ENCODE results near the gene COQ2.

DNA sequence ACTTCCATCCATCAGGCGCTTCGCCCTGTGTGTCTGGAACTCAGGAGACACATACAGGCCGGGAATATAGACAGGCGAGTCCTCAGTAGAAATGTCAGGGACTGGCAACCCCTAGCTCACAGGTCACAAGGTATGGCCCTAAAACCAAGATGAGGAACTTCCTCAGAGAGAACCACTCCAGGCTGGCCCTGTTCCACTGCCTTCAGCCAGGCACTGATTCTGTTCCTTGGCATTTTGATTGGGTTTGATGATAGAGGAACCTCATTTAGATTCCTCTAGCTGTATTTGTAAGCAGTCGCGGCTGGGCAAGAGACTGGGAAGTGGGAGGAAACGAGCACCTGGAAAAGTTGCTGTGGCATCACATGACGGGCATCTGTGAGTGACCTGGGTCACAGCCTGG is 41.9 kb upstream of the COQ2 start:
- TF ChIP-seq, protein P1, sequence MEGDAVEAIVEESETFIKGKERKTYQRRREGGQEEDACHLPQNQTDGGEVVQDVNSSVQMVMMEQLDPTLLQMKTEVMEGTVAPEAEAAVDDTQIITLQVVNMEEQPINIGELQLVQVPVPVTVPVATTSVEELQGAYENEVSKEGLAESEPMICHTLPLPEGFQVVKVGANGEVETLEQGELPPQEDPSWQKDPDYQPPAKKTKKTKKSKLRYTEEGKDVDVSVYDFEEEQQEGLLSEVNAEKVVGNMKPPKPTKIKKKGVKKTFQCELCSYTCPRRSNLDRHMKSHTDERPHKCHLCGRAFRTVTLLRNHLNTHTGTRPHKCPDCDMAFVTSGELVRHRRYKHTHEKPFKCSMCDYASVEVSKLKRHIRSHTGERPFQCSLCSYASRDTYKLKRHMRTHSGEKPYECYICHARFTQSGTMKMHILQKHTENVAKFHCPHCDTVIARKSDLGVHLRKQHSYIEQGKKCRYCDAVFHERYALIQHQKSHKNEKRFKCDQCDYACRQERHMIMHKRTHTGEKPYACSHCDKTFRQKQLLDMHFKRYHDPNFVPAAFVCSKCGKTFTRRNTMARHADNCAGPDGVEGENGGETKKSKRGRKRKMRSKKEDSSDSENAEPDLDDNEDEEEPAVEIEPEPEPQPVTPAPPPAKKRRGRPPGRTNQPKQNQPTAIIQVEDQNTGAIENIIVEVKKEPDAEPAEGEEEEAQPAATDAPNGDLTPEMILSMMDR (IDR thresholded peaks at IDR 0.05), result no peak
- no peak for TF ChIP-seq POLR2A (IDR thresholded peaks at IDR 0.05)
